ENCODE data around the gene CHL1.

Gene CHL1

DNA sequence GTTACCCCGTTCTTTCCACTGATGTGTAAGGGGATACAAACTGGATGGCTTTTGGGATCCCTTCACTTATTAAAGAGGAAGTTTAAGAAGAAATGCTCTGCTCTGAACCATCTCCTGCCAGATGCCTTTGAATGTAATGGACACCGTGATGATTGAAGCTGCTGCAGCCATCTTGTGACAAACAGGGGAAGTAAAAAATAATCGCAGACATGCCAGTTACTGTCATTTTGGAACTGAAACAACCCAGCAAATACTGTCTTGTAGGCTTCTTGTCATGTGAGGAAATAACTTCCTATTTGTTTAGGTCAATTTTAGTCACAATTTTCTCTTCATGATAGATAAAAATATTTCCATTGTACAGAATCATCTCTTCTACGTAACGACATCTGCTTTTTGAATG lies 224.0 kb downstream of the CHL1 start:
- no peak for DNase-seq (ENCODE audit: low read depth, low spot score)
- TF ChIP-seq EZH2 (IDR thresholded peaks at IDR 0.05) (no peak), POLR2AphosphoS5 (IDR thresholded peaks at IDR 0.05; ENCODE audit: borderline replicate concordance, low read depth, low read length) (no peak)
- no peaks in the 10 kb centered on the region for H3K36me3 ChIP-seq (ENCODE audit: insufficient read depth, low read length)
- no peak overlapping the region for H3K9ac ChIP-seq (ENCODE audit: insufficient read length)
- no peak overlapping the region for H3K27ac ChIP-seq
- no peak overlapping the region for H3K4me3 ChIP-seq
- no peaks in the 10 kb centered on the region for H3K9me3 ChIP-seq (ENCODE audit: low read depth, low read length)

DNA sequence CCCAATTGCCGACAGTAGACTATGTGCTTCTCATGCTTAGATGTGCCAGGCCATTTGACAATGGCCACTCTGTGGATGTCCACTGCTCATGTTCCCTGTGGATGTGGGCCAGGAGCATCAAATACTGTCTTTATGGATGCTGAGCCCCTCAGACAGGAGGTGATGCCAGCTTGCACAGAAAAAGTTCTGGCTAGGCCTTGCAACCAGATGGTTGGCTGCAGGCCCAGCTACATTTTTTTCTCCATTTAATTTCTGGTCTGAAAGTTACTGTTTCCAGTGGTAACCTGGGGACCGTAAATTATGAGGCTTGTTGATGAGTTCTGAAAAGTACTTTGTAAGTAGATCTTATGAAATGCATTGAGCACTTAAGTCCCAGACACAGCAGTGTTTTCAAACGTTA lies 228.5 kb downstream of the CHL1 start:
- no peak for DNase-seq (ENCODE audit: low read depth, low spot score)
- Histone ChIP-seq H3K27ac (no peak overlapping the region), H3K9me3 (ENCODE audit: low read depth, low read length) (no peaks in the 10 kb centered on the region), H3K36me3 (ENCODE audit: insufficient read depth, low read length) (no peaks in the 10 kb centered on the region), H3K4me3 (no peak overlapping the region), H3K9ac (ENCODE audit: insufficient read length) (no peak overlapping the region)
- no peak for TF ChIP-seq POLR2AphosphoS5 (IDR thresholded peaks at IDR 0.05; ENCODE audit: borderline replicate concordance, low read depth, low read length)
- no peak for TF ChIP-seq FOXP2 (optimal IDR thresholded peaks at IDR 0.05; ENCODE audit: control extremely low read depth, extremely low read length, insufficient read depth)
- no peak for TF ChIP-seq EZH2 (IDR thresholded peaks at IDR 0.05)

DNA sequence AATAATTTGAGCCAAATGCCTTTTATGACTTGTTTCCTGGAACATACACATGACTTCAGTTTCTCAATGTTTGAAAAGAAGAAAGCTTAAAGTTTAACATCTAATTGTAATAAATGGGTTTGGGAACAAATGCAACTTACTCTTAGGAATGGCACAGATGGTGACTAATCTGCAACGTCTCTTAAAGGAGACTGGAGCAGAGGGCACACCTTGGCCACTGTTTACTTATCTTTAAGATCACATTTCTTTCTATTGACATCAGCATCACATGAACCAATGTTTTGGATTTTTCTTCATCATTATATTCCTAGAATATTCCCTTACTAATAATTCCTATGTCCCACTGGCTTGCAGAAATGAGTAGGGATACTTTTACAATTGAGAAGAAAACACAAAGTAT lies 229.5 kb downstream of the CHL1 start:
- TF ChIP-seq EZH2 (IDR thresholded peaks at IDR 0.05) = no peak
- no peak for TF ChIP-seq POLR2AphosphoS5 (IDR thresholded peaks at IDR 0.05; ENCODE audit: borderline replicate concordance, low read depth, low read length)
- TF ChIP-seq FOXP2 (optimal IDR thresholded peaks at IDR 0.05; ENCODE audit: control extremely low read depth, extremely low read length, insufficient read depth) = no peak
- Histone ChIP-seq H3K36me3 (ENCODE audit: insufficient read depth, low read length) (no peaks in the 10 kb centered on the region), H3K27ac (no peak overlapping the region)

DNA sequence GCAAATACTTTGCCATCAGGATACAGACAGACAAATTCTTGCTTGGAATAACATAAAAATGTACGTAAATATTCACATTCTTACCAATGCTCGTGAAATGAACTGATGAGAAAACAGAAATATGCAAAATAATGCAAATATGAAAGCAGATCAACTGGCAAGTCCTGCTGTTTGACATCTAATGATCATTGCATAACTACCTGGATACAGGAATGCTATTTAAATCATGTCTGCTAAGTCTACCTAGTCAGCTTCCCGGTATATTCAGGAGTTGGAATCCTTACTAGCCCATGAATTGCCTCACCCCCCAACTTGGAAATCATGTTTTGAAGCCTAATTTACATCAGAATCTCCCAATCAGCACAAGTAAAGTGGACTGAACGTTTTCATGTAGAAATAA lies 230.6 kb downstream of the CHL1 start:
- no peak for TF ChIP-seq POLR2AphosphoS5 (IDR thresholded peaks at IDR 0.05; ENCODE audit: borderline replicate concordance, low read depth, low read length)
- no peak for TF ChIP-seq EZH2 (IDR thresholded peaks at IDR 0.05)
- no peak for TF ChIP-seq FOXP2 (optimal IDR thresholded peaks at IDR 0.05; ENCODE audit: control extremely low read depth, extremely low read length, insufficient read depth)
- DNase-seq (ENCODE audit: low read depth, low spot score) = no peak
- no peak overlapping the region for H3K27ac ChIP-seq
- no peak overlapping the region for H3K9ac ChIP-seq (ENCODE audit: insufficient read length)
- H3K36me3 ChIP-seq (ENCODE audit: insufficient read depth, low read length) = no peaks in the 10 kb centered on the region
- H3K4me3 ChIP-seq = no peak overlapping the region
- H3K9me3 ChIP-seq (ENCODE audit: low read depth, low read length) = no peaks in the 10 kb centered on the region

More for the DNA sequence above, 229.5 kb downstream of the CHL1 start:
- no peak for DNase-seq (ENCODE audit: low read depth, low spot score)
- Histone ChIP-seq H3K9ac (ENCODE audit: insufficient read length) (no peak overlapping the region), H3K9me3 (ENCODE audit: low read depth, low read length) (no peaks in the 10 kb centered on the region), H3K4me3 (no peak overlapping the region)

DNA sequence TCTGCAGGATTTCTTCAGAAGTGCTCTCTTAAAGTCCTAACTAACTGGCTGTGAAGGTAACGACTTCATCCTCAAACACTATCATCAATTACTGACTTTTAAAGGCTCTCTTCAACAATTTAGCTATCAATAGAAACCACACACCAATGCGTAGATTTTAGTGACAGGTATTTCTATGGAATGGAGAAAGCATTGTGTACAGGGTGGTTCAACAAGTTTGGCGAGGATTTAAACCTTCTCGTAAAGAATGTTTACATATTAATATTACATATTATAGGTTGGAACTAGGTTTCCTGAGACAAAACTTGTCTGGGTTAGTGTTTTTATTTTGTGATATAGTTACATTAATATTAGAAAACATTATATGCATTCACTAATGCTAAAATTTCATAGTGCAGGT lies 233.6 kb downstream of the CHL1 start:
- no peak for DNase-seq (ENCODE audit: low read depth, low spot score)
- Histone ChIP-seq H3K4me3 (no peak overlapping the region), H3K9me3 (ENCODE audit: low read depth, low read length) (no peaks in the 10 kb centered on the region), H3K27ac (no peak overlapping the region), H3K9ac (ENCODE audit: insufficient read length) (no peak overlapping the region), H3K36me3 (ENCODE audit: insufficient read depth, low read length) (no peaks in the 10 kb centered on the region)
- no peak for TF ChIP-seq EZH2 (IDR thresholded peaks at IDR 0.05)
- no peak for TF ChIP-seq FOXP2 (optimal IDR thresholded peaks at IDR 0.05; ENCODE audit: control extremely low read depth, extremely low read length, insufficient read depth)
- TF ChIP-seq POLR2AphosphoS5 (IDR thresholded peaks at IDR 0.05; ENCODE audit: borderline replicate concordance, low read depth, low read length) = no peak

DNA sequence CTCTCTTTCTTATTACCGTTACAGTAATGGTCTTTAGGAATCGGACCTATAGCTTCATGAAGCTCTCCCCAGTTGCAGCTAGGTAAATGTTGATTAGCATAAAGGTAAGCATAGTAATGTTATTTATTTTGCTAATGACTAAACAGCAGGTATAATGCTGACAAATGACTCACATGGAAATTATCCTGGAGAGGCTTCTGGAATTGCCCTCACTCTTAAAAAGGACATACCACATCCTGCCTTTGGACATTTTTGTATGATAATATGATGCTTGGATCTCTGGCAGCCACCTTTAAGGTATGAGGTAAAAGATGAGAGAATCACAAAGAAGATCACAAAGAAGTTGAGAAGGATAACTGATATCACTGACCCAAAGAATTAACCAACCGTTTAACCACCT lies 238.6 kb downstream of the CHL1 start:
- no peak for DNase-seq (ENCODE audit: low read depth, low spot score)
- Histone ChIP-seq H3K27ac (no peak overlapping the region), H3K4me3 (no peak overlapping the region), H3K9me3 (ENCODE audit: low read depth, low read length) (no peaks in the 10 kb centered on the region), H3K9ac (ENCODE audit: insufficient read length) (no peak overlapping the region), H3K36me3 (ENCODE audit: insufficient read depth, low read length) (no peaks in the 10 kb centered on the region)
- TF ChIP-seq POLR2AphosphoS5 (IDR thresholded peaks at IDR 0.05; ENCODE audit: borderline replicate concordance, low read depth, low read length) = no peak
- no peak for TF ChIP-seq EZH2 (IDR thresholded peaks at IDR 0.05)
- no peak for TF ChIP-seq FOXP2 (optimal IDR thresholded peaks at IDR 0.05; ENCODE audit: control extremely low read depth, extremely low read length, insufficient read depth)

DNA sequence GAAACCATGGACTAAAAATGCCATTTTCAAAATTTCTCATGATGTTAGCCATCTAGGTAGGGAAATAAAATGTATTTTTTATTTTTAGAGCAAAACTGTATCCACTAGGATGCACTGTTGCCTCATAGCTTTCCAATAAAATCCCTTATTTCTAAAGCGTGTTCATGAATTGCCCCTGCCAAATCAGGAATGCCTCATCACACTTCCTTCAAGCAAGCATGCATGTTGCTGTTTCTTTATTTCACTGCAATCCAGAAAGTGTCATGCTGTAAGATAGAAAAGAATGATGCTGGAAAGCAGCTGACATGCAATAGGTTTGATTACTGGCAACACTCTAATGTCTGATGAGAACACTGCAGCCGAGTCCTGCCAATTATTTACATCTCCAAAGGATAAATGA lies 239.5 kb downstream of the CHL1 start:
- no peak for TF ChIP-seq POLR2AphosphoS5 (IDR thresholded peaks at IDR 0.05; ENCODE audit: borderline replicate concordance, low read depth, low read length)
- no peak for TF ChIP-seq FOXP2 (optimal IDR thresholded peaks at IDR 0.05; ENCODE audit: control extremely low read depth, extremely low read length, insufficient read depth)
- TF ChIP-seq EZH2 (IDR thresholded peaks at IDR 0.05) = no peak
- H3K27ac ChIP-seq = no peak overlapping the region
- no peaks in the 10 kb centered on the region for H3K36me3 ChIP-seq (ENCODE audit: insufficient read depth, low read length)
- H3K9ac ChIP-seq (ENCODE audit: insufficient read length) = no peak overlapping the region
- no peaks in the 10 kb centered on the region for H3K9me3 ChIP-seq (ENCODE audit: low read depth, low read length)
- no peak for DNase-seq (ENCODE audit: low read depth, low spot score)
- H3K4me3 ChIP-seq = no peak overlapping the region

DNA sequence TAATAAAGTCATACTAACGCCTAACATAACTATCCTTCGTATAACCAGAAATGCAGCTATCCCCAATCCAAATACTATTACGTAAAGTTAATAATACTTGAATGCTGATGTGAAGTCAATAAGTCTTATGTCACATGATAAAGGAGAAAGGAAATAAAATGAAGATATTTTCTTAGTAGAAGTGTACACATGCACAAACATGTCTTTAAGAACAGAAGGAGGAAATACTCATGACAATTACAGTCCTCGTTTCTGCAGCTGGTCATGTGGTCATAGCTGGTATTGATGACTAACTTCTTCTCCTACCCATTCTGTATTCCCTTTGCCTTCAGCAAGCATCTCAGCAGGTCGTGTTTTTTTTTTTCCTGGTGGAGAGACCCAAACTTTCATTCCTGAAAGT lies 244.3 kb downstream of the CHL1 start:
- Histone ChIP-seq H3K9me3 (ENCODE audit: low read depth, low read length) (no peaks in the 10 kb centered on the region), H3K4me3 (no peak overlapping the region), H3K9ac (ENCODE audit: insufficient read length) (no peak overlapping the region), H3K27ac (no peak overlapping the region), H3K36me3 (ENCODE audit: insufficient read depth, low read length) (no peaks in the 10 kb centered on the region)
- DNase-seq (ENCODE audit: low read depth, low spot score) = no peak
- TF ChIP-seq FOXP2 (optimal IDR thresholded peaks at IDR 0.05; ENCODE audit: control extremely low read depth, extremely low read length, insufficient read depth) (no peak), POLR2AphosphoS5 (IDR thresholded peaks at IDR 0.05; ENCODE audit: borderline replicate concordance, low read depth, low read length) (no peak), EZH2 (IDR thresholded peaks at IDR 0.05) (no peak)

DNA sequence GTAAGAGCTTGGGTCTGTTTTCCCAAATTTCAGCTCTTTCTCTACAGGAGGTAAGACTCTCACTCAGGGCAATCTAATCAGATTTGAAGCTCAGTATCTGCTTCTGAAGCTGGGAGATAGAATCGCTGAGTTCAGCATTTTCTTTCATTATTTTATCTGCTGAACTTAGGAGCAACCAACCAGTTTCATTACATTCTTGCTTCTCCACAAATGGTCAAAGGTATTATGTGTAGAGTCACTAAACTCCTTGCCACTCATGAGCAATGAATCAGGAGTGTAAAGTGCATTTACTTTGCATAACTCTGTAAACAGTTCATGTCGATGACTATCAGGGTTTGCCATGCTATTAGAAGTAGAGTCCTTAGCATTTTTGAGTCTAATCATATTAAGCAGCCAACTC lies 249.4 kb downstream of the CHL1 start:
- H3K27ac ChIP-seq = no peak overlapping the region
- DNase-seq (ENCODE audit: low read depth, low spot score) = no peak
- H3K4me3 ChIP-seq = no peak overlapping the region
- no peaks in the 10 kb centered on the region for H3K36me3 ChIP-seq (ENCODE audit: insufficient read depth, low read length)
- H3K9me3 ChIP-seq (ENCODE audit: low read depth, low read length) = no peaks in the 10 kb centered on the region
- TF ChIP-seq FOXP2 (optimal IDR thresholded peaks at IDR 0.05; ENCODE audit: control extremely low read depth, extremely low read length, insufficient read depth) (no peak), EZH2 (IDR thresholded peaks at IDR 0.05) (no peak), POLR2AphosphoS5 (IDR thresholded peaks at IDR 0.05; ENCODE audit: borderline replicate concordance, low read depth, low read length) (no peak)
- H3K9ac ChIP-seq (ENCODE audit: insufficient read length) = no peak overlapping the region
